Measurements from ENCODE around the gene CEP89.

CEP89 gene

GRCh38 chr19:32830231-32831014 lies 141.3 kb downstream of the CEP89 start:
- ChIA-PET CTCF (no interaction called here), POLR2A (no interaction called here)
- TF ChIP-seq, protein P1, sequence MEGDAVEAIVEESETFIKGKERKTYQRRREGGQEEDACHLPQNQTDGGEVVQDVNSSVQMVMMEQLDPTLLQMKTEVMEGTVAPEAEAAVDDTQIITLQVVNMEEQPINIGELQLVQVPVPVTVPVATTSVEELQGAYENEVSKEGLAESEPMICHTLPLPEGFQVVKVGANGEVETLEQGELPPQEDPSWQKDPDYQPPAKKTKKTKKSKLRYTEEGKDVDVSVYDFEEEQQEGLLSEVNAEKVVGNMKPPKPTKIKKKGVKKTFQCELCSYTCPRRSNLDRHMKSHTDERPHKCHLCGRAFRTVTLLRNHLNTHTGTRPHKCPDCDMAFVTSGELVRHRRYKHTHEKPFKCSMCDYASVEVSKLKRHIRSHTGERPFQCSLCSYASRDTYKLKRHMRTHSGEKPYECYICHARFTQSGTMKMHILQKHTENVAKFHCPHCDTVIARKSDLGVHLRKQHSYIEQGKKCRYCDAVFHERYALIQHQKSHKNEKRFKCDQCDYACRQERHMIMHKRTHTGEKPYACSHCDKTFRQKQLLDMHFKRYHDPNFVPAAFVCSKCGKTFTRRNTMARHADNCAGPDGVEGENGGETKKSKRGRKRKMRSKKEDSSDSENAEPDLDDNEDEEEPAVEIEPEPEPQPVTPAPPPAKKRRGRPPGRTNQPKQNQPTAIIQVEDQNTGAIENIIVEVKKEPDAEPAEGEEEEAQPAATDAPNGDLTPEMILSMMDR (IDR thresholded peaks at IDR 0.05; ENCODE audit: control extremely low read depth, extremely low read depth, low read depth, missing control alignments): no peak
- no peak for DNase-seq (ENCODE audit: extremely low spot score)

- CTCF ChIA-PET: interaction anchor here (2.0 kb wide), 1 partner anchor 10 kb away, joined by 8 read pairs; no protein-coding TSS in a partner anchor
- POLR2A ChIA-PET: no interaction called here
- TF ChIP-seq, protein P1 (IDR thresholded peaks at IDR 0.05; ENCODE audit: control extremely low read depth, extremely low read depth, low read depth, missing control alignments): no peak
- no peak for DNase-seq (ENCODE audit: extremely low spot score)
Observed at GRCh38 chr19:32829345-32829896, 142.3 kb downstream of the CEP89 start.

- ChIA-PET POLR2A (no interaction called here), CTCF (interaction anchor here (2.0 kb wide), 1 partner anchor 10 kb away, joined by 8 read pairs; no protein-coding TSS in a partner anchor)
- TF ChIP-seq, protein P1 (IDR thresholded peaks at IDR 0.05; ENCODE audit: control extremely low read depth, extremely low read depth, low read depth, missing control alignments): no peak
- no peak for DNase-seq (ENCODE audit: extremely low spot score)
Observed at GRCh38 chr19:32828643-32829344, 143.0 kb downstream of the CEP89 start.

GRCh38 chr19:32828139-32828538 lies 143.6 kb downstream of the CEP89 start:
- POLR2A ChIA-PET: no interaction called here
- TF ChIP-seq, protein P1 (IDR thresholded peaks at IDR 0.05; ENCODE audit: control extremely low read depth, extremely low read depth, low read depth, missing control alignments): no peak
- CTCF ChIA-PET: interaction anchor here (2.0 kb wide), 1 partner anchor 9 kb away, joined by 8 read pairs; no protein-coding TSS in a partner anchor
- DNase-seq (ENCODE audit: extremely low spot score): no peak
